SU-DHL-6 (cell line): Measurements from ENCODE around the gene RMND1.
"Not testable (repeated sequence)": the region's sequence is repeated elsewhere in the genome, so short reads cannot be mapped to it uniquely, and the experiment has no call there.

ENCODE experiments used
- H2AFZ ChIP-seq: fragments of 200-600 bp; sonication (generic); 2 replicates; pipeline ENCODE4 v1.6.1; 2014; ENCODE audit warnings: low read depth, mild to moderate bottlenecking, moderate library complexity, mixed read lengths, antibody characterized with exemption, low read length; ENCODE audit not compliant: severe bottlenecking
- H3F3A ChIP-seq: fragments of 200-600 bp; shearing (Covaris generic); 2 replicates; pipeline ENCODE4 v1.6.0; 2016; ENCODE audit warnings: antibody characterized with exemption, mild to moderate bottlenecking; ENCODE audit not compliant: insufficient read depth
- H3K27ac ChIP-seq: fragments of 200-600 bp; sonication (generic); 2 replicates; pipeline ENCODE4 v1.5.1; 2016; ENCODE audit warnings: low read depth, mild to moderate bottlenecking, low read length, moderate library complexity, mixed read lengths
- H3K27me3 ChIP-seq: fragments of 200-600 bp; sonication (generic), shearing (Covaris generic); 2 replicates; pipeline ENCODE4 v1.6.0; 2014; ENCODE audit warnings: mild to moderate bottlenecking, low read length
- H3K36me3 ChIP-seq: fragments of 200-600 bp; sonication (generic); 2 replicates; pipeline ENCODE4 v1.6.1; 2014; ENCODE audit warnings: mild to moderate bottlenecking, low read length, mixed read lengths
- H3K4me2 ChIP-seq: fragments of 300-600, 200-600 bp; shearing (Covaris generic), sonication (generic); 2 replicates; pipeline ENCODE4 v1.6.0; 2014; ENCODE audit warnings: low read length, low read depth, mild to moderate bottlenecking; ENCODE audit not compliant: poor library complexity, severe bottlenecking
- H3K4me3 ChIP-seq: fragments of 200-600 bp; sonication (generic); 2 replicates; pipeline ENCODE4 v1.5.1; 2014; ENCODE audit warnings: antibody characterized with exemption, low read length, mild to moderate bottlenecking, mixed read lengths; ENCODE audit not compliant: insufficient read depth, poor library complexity, severe bottlenecking
- H3K79me2 ChIP-seq: fragments of 200-600 bp; sonication (generic); 2 replicates; pipeline ENCODE4 v1.6.1; 2014; ENCODE audit warnings: mild to moderate bottlenecking, low read length, moderate library complexity; ENCODE audit not compliant: insufficient read depth
- H3K9ac ChIP-seq: fragments of 200-600 bp; sonication (generic); 2 replicates; pipeline ENCODE4 v1.7.0; 2014; ENCODE audit warnings: mild to moderate bottlenecking, low read length
- H3K9me2 ChIP-seq: fragments of 200-600 bp; sonication (generic); replicated peaks from 2 replicates; pipeline ENCODE4 v1.6.1; 2014; ENCODE audit warnings: low read length; ENCODE audit not compliant: insufficient read depth
- H3K9me3 ChIP-seq: fragments of 200-600 bp; sonication (generic); 2 replicates; pipeline ENCODE4 v1.6.1; 2014; ENCODE audit warnings: low read length, mixed read lengths; ENCODE audit not compliant: insufficient read depth
- H4K20me1 ChIP-seq: fragments of 200-600 bp; sonication (generic); 2 replicates; pipeline ENCODE4 v1.6.1; 2014; ENCODE audit warnings: low read depth, mild to moderate bottlenecking, antibody characterized with exemption, low read length, moderate library complexity, mixed read lengths
- CTCF ChIP-seq: fragments of 200-600 bp; sonication (generic); IDR thresholded peaks from one replicate; pipeline ENCODE4 v1.5.1; 2017; ENCODE audit warnings: antibody characterized with exemption, mild to moderate bottlenecking, low read length, moderate library complexity; ENCODE audit not compliant: insufficient read depth, poor library complexity, severe bottlenecking
- EZH2phosphoT487 ChIP-seq: fragments of 200-600 bp; sonication (generic), shearing (Covaris generic); conservative IDR thresholded peaks from 2 replicates; pipeline ENCODE4 v1.6.1; 2018; ENCODE audit warnings: mild to moderate bottlenecking, antibody characterized with exemption, low read length, moderate library complexity, mixed read lengths

Gene RMND1

GRCh38 chr6:151358475-151358874 is 93.5 kb downstream of the RMND1 start:
- peaks cover 5% of the 10 kb centered on the region; the same call in 1 of the 2 replicates for H3F3A ChIP-seq
- H3K9ac ChIP-seq, result no peak overlapping the region
- H3K9me3 ChIP-seq, result no peaks in the 10 kb centered on the region
- H2AFZ ChIP-seq, result no peak overlapping the region
- H3K27me3 ChIP-seq, result no peaks in the 10 kb centered on the region
- H4K20me1 ChIP-seq, result no peaks in the 10 kb centered on the region
- H3K27ac ChIP-seq, result no peak overlapping the region
- H3K79me2 ChIP-seq, result no peaks in the 10 kb centered on the region
- H3K9me2 ChIP-seq, result no peaks in the 10 kb centered on the region
- no peaks in the 10 kb centered on the region; the same call in 1 of the 2 replicates for H3K36me3 ChIP-seq
- TF ChIP-seq CTCF (no peak), EZH2phosphoT487 (no peak)
- no peak overlapping the region for H3K4me3 ChIP-seq
- no peak overlapping the region for H3K4me2 ChIP-seq

- Histone ChIP-seq H3K9me3 (no peaks in the 10 kb centered on the region), H3K4me2 (no peak overlapping the region), H4K20me1 (no peaks in the 10 kb centered on the region), H3K9me2 (no peaks in the 10 kb centered on the region), H3K9ac (no peak overlapping the region), H3F3A (peaks cover 5% of the 10 kb centered on the region; the same call in 1 of the 2 replicates), H3K79me2 (no peaks in the 10 kb centered on the region), H3K27me3 (no peaks in the 10 kb centered on the region), H3K27ac (no peak overlapping the region), H3K36me3 (no peaks in the 10 kb centered on the region; the same call in 1 of the 2 replicates), H2AFZ (no peak overlapping the region), H3K4me3 (no peak overlapping the region)
- TF ChIP-seq CTCF (no peak), EZH2phosphoT487 (no peak)
These were observed 94.0 kb downstream of the RMND1 start for GRCh38 chr6:151357758-151358436.

GRCh38 chr6:151356983-151357382 is 94.9 kb downstream of the RMND1 start:
- not testable (repeated sequence) for H3K9me2 ChIP-seq, H3K27ac ChIP-seq, H3K4me2 ChIP-seq, H3K36me3 ChIP-seq, H3K79me2 ChIP-seq, H3K9me3 ChIP-seq, H2AFZ ChIP-seq, H4K20me1 ChIP-seq, H3K9ac ChIP-seq, H3K4me3 ChIP-seq, H3K27me3 ChIP-seq, H3F3A ChIP-seq
